ENCODE measurements around the gene PLA2G2D. TPM values are rescaled to one million over a fixed set of nuclear protein-coding genes. Genes with fewer than 3 reads are reported as not detected.

PLA2G2D gene
- total and polyA plus RNA-seq, 9 of the 15 experiments (the other 6 are each of a cell fraction or from before 2014, with no cell fraction given): not detected

- TF ChIP-seq CEBPZ (IDR thresholded peaks at IDR 0.05; ENCODE audit: borderline replicate concordance, low read depth, low read length) (no peak), JUND (IDR thresholded peaks at IDR 0.05; ENCODE audit: borderline replicate concordance, low read depth, low read length) (0 out of 2 replicates have a peak, but pooled peaks have one; percentile 14), JUND (tag; IDR thresholded peaks at IDR 0.05; ENCODE audit: borderline replicate concordance, low read depth, low read length) (no peak), MAX (CRISPR knock-in tag; IDR thresholded peaks at IDR 0.05) (peak; percentile 36; the same call in 1 of the 2 replicates), HCFC1 (IDR thresholded peaks at IDR 0.05; ENCODE audit: low read depth, low read length) (no peak), RCOR1 (IDR thresholded peaks at IDR 0.05; ENCODE audit: borderline replicate concordance in 1 of 2, low read depth in 2 of 2, low read length in 2 of 2) (no peak), CBFA2T3 (IDR thresholded peaks at IDR 0.05) (peak; percentile 57), BHLHE40 (IDR thresholded peaks at IDR 0.05; ENCODE audit: low read length) (peak; percentile 40; the same call in 1 of the 2 replicates), DIDO1 (tag; IDR thresholded peaks at IDR 0.05; ENCODE audit: low read depth) (no peak), ATF3 (IDR thresholded peaks at IDR 0.05) (peak; percentile 56), ATF3 (CRISPR knock-in tag; conservative IDR thresholded peaks at IDR 0.05) (no peak), ZNF764 (CRISPR knock-in tag; IDR thresholded peaks at IDR 0.05; ENCODE audit: low read depth) (no peak), PRMT5 (CRISPR knock-in tag; IDR thresholded peaks at IDR 0.05) (no peak), RREB1 (CRISPR knock-in tag; IDR thresholded peaks at IDR 0.05) (no peak), LCOR (CRISPR knock-in tag; IDR thresholded peaks at IDR 0.05) (no peak), MXI1 (IDR thresholded peaks at IDR 0.05; ENCODE audit: low read depth, low read length) (no peak), EZH2 (IDR thresholded peaks at IDR 0.05; ENCODE audit: borderline replicate concordance, low read depth, low read length) (no peak)
Observed at GRCh38 chr1:20167126-20167525, 47.8 kb upstream of the PLA2G2D start (continued).
